ENCODE measurements around the gene SPR. TPM values are rescaled to one million over a fixed set of nuclear protein-coding genes. Genes with fewer than 3 reads are reported as not detected.
A peak's percentile ranks its signal among the peaks of the same experiment; 100 is the strongest.

The SPR gene
- total and polyA plus RNA-seq, 2 of the 13 experiments (the other 11 are each of a cell fraction or from before 2014, with no cell fraction given), result 34.0 to 96.0 TPM

GRCh38 chr2:72887032-72887739 lies at the start of gene SPR (continued):
- no peak for TF ChIP-seq ZNF569 (CRISPR knock-in tag; IDR thresholded peaks at IDR 0.05; ENCODE audit: borderline replicate concordance)
- TF ChIP-seq RAD21 (CRISPR knock-in tag; IDR thresholded peaks at IDR 0.05), result no peak; the same call in 1 of the 2 replicates
- TF ChIP-seq ZNF780A (CRISPR knock-in tag; IDR thresholded peaks at IDR 0.05), result no peak; the same call in 1 of the 2 replicates
- no peak for TF ChIP-seq HIC2 (CRISPR knock-in tag; IDR thresholded peaks at IDR 0.05; ENCODE audit: low read depth)
- no peak for TF ChIP-seq ZNF577 (CRISPR knock-in tag; IDR thresholded peaks at IDR 0.05; ENCODE audit: borderline replicate concordance, low read depth)
- TF ChIP-seq ZNF382 (CRISPR knock-in tag; IDR thresholded peaks at IDR 0.05; ENCODE audit: borderline replicate concordance), result no peak
- no peak; the same call in 1 of the 2 replicates for TF ChIP-seq ZNF775 (CRISPR knock-in tag; IDR thresholded peaks at IDR 0.05; ENCODE audit: borderline replicate concordance)
- no peak for TF ChIP-seq ZBTB1 (CRISPR knock-in tag; IDR thresholded peaks at IDR 0.05; ENCODE audit: borderline replicate concordance)
- no peak for TF ChIP-seq TCF12 (IDR thresholded peaks at IDR 0.05)
- TF ChIP-seq TCF12 (CRISPR knock-in tag; IDR thresholded peaks at IDR 0.05), result peak; percentile 63
- no peak for TF ChIP-seq PHF5A (CRISPR knock-in tag; IDR thresholded peaks at IDR 0.05; ENCODE audit: low read depth, unreplicated experiment)
- no peak for TF ChIP-seq SOX5 (CRISPR knock-in tag; IDR thresholded peaks at IDR 0.05; ENCODE audit: borderline replicate concordance)
- TF ChIP-seq AHR (CRISPR knock-in tag; IDR thresholded peaks at IDR 0.05), result no peak
- no peak for TF ChIP-seq ZNF207 (IDR thresholded peaks at IDR 0.05; ENCODE audit: borderline replicate concordance)
- no peak; the same call in 1 of the 2 replicates for TF ChIP-seq RXRB (CRISPR knock-in tag; IDR thresholded peaks at IDR 0.05; ENCODE audit: borderline replicate concordance)
- TF ChIP-seq GLI4 (CRISPR knock-in tag; IDR thresholded peaks at IDR 0.05; ENCODE audit: borderline replicate concordance), result peak; percentile 92
- no peak for TF ChIP-seq HMGA1 (CRISPR knock-in tag; conservative IDR thresholded peaks at IDR 0.05)
- no peak for TF ChIP-seq CCAR2 (optimal IDR thresholded peaks at IDR 0.05; ENCODE audit: low read depth, low read length)
- no peak for TF ChIP-seq ZNF235 (CRISPR knock-in tag; IDR thresholded peaks at IDR 0.05; ENCODE audit: borderline replicate concordance)
- TF ChIP-seq HIVEP1 (CRISPR knock-in tag; IDR thresholded peaks at IDR 0.05), result 0 out of 2 replicates have a peak, but pooled peaks have one; percentile 51
- no peak; the same call in 1 of the 2 replicates for TF ChIP-seq KLF12 (CRISPR knock-in tag; IDR thresholded peaks at IDR 0.05; ENCODE audit: borderline replicate concordance)
- peak; percentile 61; the same call in 1 of the 2 replicates for TF ChIP-seq ZNF234 (CRISPR knock-in tag; conservative IDR thresholded peaks at IDR 0.05)
- no peak for TF ChIP-seq ZFAT (CRISPR knock-in tag; conservative IDR thresholded peaks at IDR 0.05)
- TF ChIP-seq ZFP82 (CRISPR knock-in tag; IDR thresholded peaks at IDR 0.05; ENCODE audit: borderline replicate concordance), result peak; percentile 64; the same call in 1 of the 2 replicates
- peak; percentile 57 for TF ChIP-seq HINFP (CRISPR knock-in tag; IDR thresholded peaks at IDR 0.05; ENCODE audit: low read depth)
- TF ChIP-seq HNRNPUL1 (IDR thresholded peaks at IDR 0.05; ENCODE audit: low read depth, low read length), result no peak; the same call in 1 of the 2 replicates
- TF ChIP-seq WIZ (CRISPR knock-in tag; IDR thresholded peaks at IDR 0.05), result 0 out of 2 replicates have a peak, but pooled peaks have one; percentile 77
